Measurements from ENCODE around the gene FRAT1. TPM values are rescaled to one million over a fixed set of nuclear protein-coding genes. Genes with fewer than 3 reads are reported as not detected.

The FRAT1 gene
- total RNA-seq, 1 experiment from 2014 or later = 2.3 TPM

- no peaks in the 10 kb centered on the region for H3K27me3 ChIP-seq (replicated peaks; ENCODE audit: control insufficient read depth, insufficient read depth, low read length)
- no peaks in the 10 kb centered on the region for H3K36me3 ChIP-seq (ENCODE audit: control insufficient read depth, insufficient read depth, low read length)
- no TSS peak for BruUV-seq (replicated peaks)
- TF ChIP-seq CTCF (IDR thresholded peaks at IDR 0.05; ENCODE audit: insufficient read depth in 1 of 2, low read depth in 1 of 2, low read length in 1 of 2, severe bottlenecking in 1 of 2, unreplicated experiment in 1 of 2) = no peak
- H3K9me3 ChIP-seq = no peaks in the 10 kb centered on the region
- CTCF ChIA-PET = no interaction called here
- no peaks in the 10 kb centered on the region for H3K27me3 Mint-ChIP-seq (ENCODE audit: insufficient read depth, unreplicated experiment)
- H3K9me3 Mint-ChIP-seq (ENCODE audit: unreplicated experiment) = no peaks in the 10 kb centered on the region
- DNase-seq = no peak
- intact Hi-C loops (cut with micrococcal nuclease; ENCODE audit: unreplicated experiment) = no loop called here
- H3K4me3 ChIP-seq (ENCODE audit: low read depth, low read length) = no peak overlapping the region
- H3K4me3 Mint-ChIP-seq (ENCODE audit: unreplicated experiment) = no peak overlapping the region
- POLR2A ChIA-PET = no interaction called here
- H3K27ac Mint-ChIP-seq (ENCODE audit: unreplicated experiment) = no peak overlapping the region
- H3K4me1 Mint-ChIP-seq (ENCODE audit: low read depth, unreplicated experiment) = no peaks in the 10 kb centered on the region
- H3K36me3 Mint-ChIP-seq (ENCODE audit: insufficient read depth, unreplicated experiment) = no peaks in the 10 kb centered on the region
- H3K4me1 ChIP-seq = no peaks in the 10 kb centered on the region
Observed at GRCh38 chr10:97311111-97311626, 7.9 kb upstream of the FRAT1 start.

GRCh38 chr10:97312897-97313296 lies 6.2 kb upstream of the FRAT1 start:
- no peak overlapping the region for H3K27ac Mint-ChIP-seq (ENCODE audit: unreplicated experiment)
- intact Hi-C loops (cut with micrococcal nuclease; ENCODE audit: unreplicated experiment) = no loop called here
- H3K9me3 Mint-ChIP-seq (ENCODE audit: unreplicated experiment) = no peaks in the 10 kb centered on the region
- no peak overlapping the region for H3K4me3 ChIP-seq (ENCODE audit: low read depth, low read length)
- H3K36me3 Mint-ChIP-seq (ENCODE audit: insufficient read depth, unreplicated experiment) = no peaks in the 10 kb centered on the region
- no peaks in the 10 kb centered on the region for H3K4me1 ChIP-seq
- H3K27me3 ChIP-seq (replicated peaks; ENCODE audit: control insufficient read depth, insufficient read depth, low read length) = no peaks in the 10 kb centered on the region
- no peak for TF ChIP-seq CTCF (IDR thresholded peaks at IDR 0.05; ENCODE audit: insufficient read depth in 1 of 2, low read depth in 1 of 2, low read length in 1 of 2, severe bottlenecking in 1 of 2, unreplicated experiment in 1 of 2)
- no peaks in the 10 kb centered on the region for H3K4me1 Mint-ChIP-seq (ENCODE audit: low read depth, unreplicated experiment)
- no peaks in the 10 kb centered on the region for H3K27me3 Mint-ChIP-seq (ENCODE audit: insufficient read depth, unreplicated experiment)
- BruUV-seq (replicated peaks) = no TSS peak
- no peaks in the 10 kb centered on the region for H3K36me3 ChIP-seq (ENCODE audit: control insufficient read depth, insufficient read depth, low read length)
- H3K4me3 Mint-ChIP-seq (ENCODE audit: unreplicated experiment) = no peak overlapping the region
- no peaks in the 10 kb centered on the region for H3K9me3 ChIP-seq
- POLR2A ChIA-PET = no interaction called here
- DNase-seq = no peak
- CTCF ChIA-PET = interaction anchor here (0.6 kb wide), 1 partner anchor 564 kb away, joined by 4 read pairs; no protein-coding TSS in a partner anchor

GRCh38 chr10:97314671-97315070 lies 4.4 kb upstream of the FRAT1 start:
- no peak overlapping the region for H3K4me3 ChIP-seq (ENCODE audit: low read depth, low read length)
- H3K36me3 ChIP-seq (ENCODE audit: control insufficient read depth, insufficient read depth, low read length) = no peaks in the 10 kb centered on the region
- Mint-ChIP-seq H3K4me1 (ENCODE audit: low read depth, unreplicated experiment) (peaks cover 7% of the 10 kb centered on the region), H3K27me3 (ENCODE audit: insufficient read depth, unreplicated experiment) (no peaks in the 10 kb centered on the region), H3K36me3 (ENCODE audit: insufficient read depth, unreplicated experiment) (peaks cover 6% of the 10 kb centered on the region), H3K27ac (ENCODE audit: unreplicated experiment) (no peak overlapping the region), H3K9me3 (ENCODE audit: unreplicated experiment) (no peaks in the 10 kb centered on the region), H3K4me3 (ENCODE audit: unreplicated experiment) (no peak overlapping the region)
- BruUV-seq (replicated peaks) = no TSS peak
- ChIA-PET POLR2A (no interaction called here), CTCF (no interaction called here)
- H3K4me1 ChIP-seq = no peaks in the 10 kb centered on the region; the same call in 1 of the 2 replicates
- no peaks in the 10 kb centered on the region for H3K9me3 ChIP-seq
- DNase-seq = no peak
- TF ChIP-seq CTCF (IDR thresholded peaks at IDR 0.05; ENCODE audit: insufficient read depth in 1 of 2, low read depth in 1 of 2, low read length in 1 of 2, severe bottlenecking in 1 of 2, unreplicated experiment in 1 of 2) = no peak
- no peaks in the 10 kb centered on the region for H3K27me3 ChIP-seq (replicated peaks; ENCODE audit: control insufficient read depth, insufficient read depth, low read length)
- intact Hi-C loops (cut with micrococcal nuclease; ENCODE audit: unreplicated experiment) = no loop called here

Measured in Caco-2 (cell line).